OCI-LY7 (cell line): ENCODE measurements around the gene NAA20.

Experiments used
- EZH2phosphoT487 ChIP-seq: fragments of 200-600 bp; sonication (generic); IDR thresholded peaks from 2 replicates; pipeline ENCODE4 v1.6.1; 2018; ENCODE audit warnings: low read depth, borderline replicate concordance, mild to moderate bottlenecking, mixed run types, antibody characterized with exemption, low read length, moderate library complexity, mixed read lengths
- TF ChIP-seq, protein P1 (sequence below): fragments of 200-600 bp; sonication (generic); conservative IDR thresholded peaks from 2 replicates; pipeline ENCODE4 v1.5.1; 2014; ENCODE audit warnings: mild to moderate bottlenecking, antibody characterized with exemption, low read length, moderate library complexity, mixed read lengths

- TF ChIP-seq, protein P1, sequence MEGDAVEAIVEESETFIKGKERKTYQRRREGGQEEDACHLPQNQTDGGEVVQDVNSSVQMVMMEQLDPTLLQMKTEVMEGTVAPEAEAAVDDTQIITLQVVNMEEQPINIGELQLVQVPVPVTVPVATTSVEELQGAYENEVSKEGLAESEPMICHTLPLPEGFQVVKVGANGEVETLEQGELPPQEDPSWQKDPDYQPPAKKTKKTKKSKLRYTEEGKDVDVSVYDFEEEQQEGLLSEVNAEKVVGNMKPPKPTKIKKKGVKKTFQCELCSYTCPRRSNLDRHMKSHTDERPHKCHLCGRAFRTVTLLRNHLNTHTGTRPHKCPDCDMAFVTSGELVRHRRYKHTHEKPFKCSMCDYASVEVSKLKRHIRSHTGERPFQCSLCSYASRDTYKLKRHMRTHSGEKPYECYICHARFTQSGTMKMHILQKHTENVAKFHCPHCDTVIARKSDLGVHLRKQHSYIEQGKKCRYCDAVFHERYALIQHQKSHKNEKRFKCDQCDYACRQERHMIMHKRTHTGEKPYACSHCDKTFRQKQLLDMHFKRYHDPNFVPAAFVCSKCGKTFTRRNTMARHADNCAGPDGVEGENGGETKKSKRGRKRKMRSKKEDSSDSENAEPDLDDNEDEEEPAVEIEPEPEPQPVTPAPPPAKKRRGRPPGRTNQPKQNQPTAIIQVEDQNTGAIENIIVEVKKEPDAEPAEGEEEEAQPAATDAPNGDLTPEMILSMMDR = no peak
- no peak for TF ChIP-seq EZH2phosphoT487
These were observed 6.3 kb upstream of the NAA20 start for GRCh38 chr20:20010639-20011500.
